Lung (tissue), 13 donors: Measurements from ENCODE around the gene MYL7. TPM values are rescaled to one million over a fixed set of nuclear protein-coding genes. Genes with fewer than 3 reads are reported as not detected.

Source experiments
- ATAC-seq: fragments of 200-7000 bp; cut with Tn5 transposase; one replicate; pipeline ENCODE4 v1.9.1; 2020; ENCODE audit warnings: moderate number of reproducible peaks; ENCODE audit not compliant: insufficient read depth, low FRiP score
- DNase-seq, 3 donors: peaks; one replicate each; pipeline ENCODE4 v3.0.0-alpha.2; 2013 to 2017
- H3K27ac ChIP-seq, 2 donors: one replicate each; pipeline ENCODE4 v1.5.1; 2013; ENCODE audit warnings: mild to moderate bottlenecking in 2 of 2, moderate library complexity in 2 of 2, control low read depth in 1 of 2, inconsistent platforms in 1 of 2, low read depth in 1 of 2, low read length in 1 of 2
- H3K27me3 ChIP-seq, 3 donors: one replicate each; pipeline ENCODE4 v1.5.1; 2013; ENCODE audit warnings: low read length in 2 of 3; ENCODE audit not compliant: control insufficient read depth in 3 of 3, insufficient read depth in 3 of 3
- H3K36me3 ChIP-seq, 4 donors: one replicate each; pipeline ENCODE4 v1.5.1; 2013; ENCODE audit warnings: low read length in 4 of 4, mild to moderate bottlenecking in 1 of 4, moderate library complexity in 1 of 4; ENCODE audit not compliant: control insufficient read depth in 4 of 4, insufficient read depth in 4 of 4
- H3K4me1 ChIP-seq, 5 donors: one replicate each; pipeline ENCODE4 v1.5.1; 2013; ENCODE audit warnings: low read length in 5 of 5, mild to moderate bottlenecking in 2 of 5, moderate library complexity in 1 of 5; ENCODE audit not compliant: control insufficient read depth in 5 of 5, insufficient read depth in 5 of 5
- H3K4me3 ChIP-seq: one replicate; pipeline ENCODE4 v1.5.1; 2013; ENCODE audit warnings: mild to moderate bottlenecking, control low read depth, moderate library complexity
- H3K9ac ChIP-seq, 2 donors: one replicate each; pipeline ENCODE4 v1.5.1; 2013; ENCODE audit warnings: low read length in 2 of 2, control low read depth in 1 of 2; ENCODE audit not compliant: insufficient read depth in 1 of 2
- H3K9me3 ChIP-seq, 4 donors: one replicate each; pipeline ENCODE4 v1.5.1; 2013; ENCODE audit warnings: low read length in 3 of 4, mild to moderate bottlenecking in 1 of 4, moderate library complexity in 1 of 4; ENCODE audit not compliant: control insufficient read depth in 4 of 4, insufficient read depth in 3 of 4
- WGBS, 2 donors: extraction: QIAGEN DNeasy Blood & Tissue Kit; methylation state at CpG; one replicate each; pipeline ENCODE4 v1.1.7; 2013; 5-methylcytosine and 5-hydroxymethylcytosine counted together
- polyA plus RNA-seq, 2 donors: library from polyadenylated mRNA; stranded (reverse); fragments of 200-250 nt; gene quantifications; one replicate each; pipeline ENCODE4 v1.2.1, GENCODE V29; 2013
- small RNA-seq: library from RNA; depleted of rRNA; stranded (forward); fragments of <200 nt; gene quantifications from one replicate; pipeline ENCODE3, GENCODE V24; 2014; ENCODE audit warnings: low replicate concordance
- total RNA-seq, 2 donors: library from RNA; depleted of rRNA in 1 of 2; stranded (reverse); fragments of >200 nt in 1 of 2; gene quantifications; one replicate each; pipeline ENCODE4 v1.2.1, GENCODE V29; 2014 to 2021
- TF ChIP-seq, protein P1 (sequence below): IDR thresholded peaks from 2 replicates; pipeline ENCODE4 v1.5.1; 2012; ENCODE audit warnings: mild to moderate bottlenecking; ENCODE audit errors: control extremely low read depth, extremely low read depth
- donor health status: control.
- donor health status: control.
- donor health status: Bipolar disorder and iron deficiency.
- donor health status: healthy.
- donor health status: DM: yes; HTN: yes; CAD: no.

Gene MYL7
- total and polyA plus RNA-seq, 4 donors: 0.08 to 13.0 TPM; not detected in 2

DNA sequence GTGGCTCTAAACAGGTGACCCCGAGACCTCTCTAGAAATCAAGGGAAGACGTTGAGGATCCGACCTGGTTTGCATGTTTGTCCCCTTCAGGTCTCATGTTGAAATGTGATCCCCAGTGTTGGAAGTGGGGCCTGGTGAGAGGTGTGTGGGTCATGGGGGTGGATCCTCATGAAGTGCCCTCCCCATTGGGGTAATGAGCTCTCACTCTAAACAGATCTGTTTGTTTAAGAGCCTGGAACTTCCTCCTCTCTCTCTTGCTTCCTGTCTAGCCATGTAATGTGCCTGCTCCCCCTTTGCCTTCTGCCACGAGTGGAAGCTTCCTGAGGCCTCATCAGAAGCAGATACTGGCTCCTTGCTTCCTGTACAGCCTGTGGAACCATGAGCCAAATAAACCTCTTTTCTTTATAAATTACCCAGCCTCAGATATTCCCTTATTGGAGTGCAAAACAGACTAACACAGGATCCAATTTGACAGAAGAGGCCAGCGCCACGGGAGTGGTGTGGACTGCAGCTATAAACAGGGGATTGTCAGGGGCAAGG is 48.0 kb downstream of the MYL7 start:
- Histone ChIP-seq H3K4me3 (no peak overlapping the region), H3K4me1 (peaks cover 0 to 20% (median 5%) of the 10 kb centered on the region in 5 donors), H3K36me3 (no peaks in the 10 kb centered on the region), H3K27ac (no peak overlapping the region), H3K9me3 (no peaks in the 10 kb centered on the region), H3K9ac (no peak overlapping the region), H3K27me3 (no peaks in the 10 kb centered on the region)
- ATAC-seq (no peak), DNase-seq (no peak)
- TF ChIP-seq, protein P1, sequence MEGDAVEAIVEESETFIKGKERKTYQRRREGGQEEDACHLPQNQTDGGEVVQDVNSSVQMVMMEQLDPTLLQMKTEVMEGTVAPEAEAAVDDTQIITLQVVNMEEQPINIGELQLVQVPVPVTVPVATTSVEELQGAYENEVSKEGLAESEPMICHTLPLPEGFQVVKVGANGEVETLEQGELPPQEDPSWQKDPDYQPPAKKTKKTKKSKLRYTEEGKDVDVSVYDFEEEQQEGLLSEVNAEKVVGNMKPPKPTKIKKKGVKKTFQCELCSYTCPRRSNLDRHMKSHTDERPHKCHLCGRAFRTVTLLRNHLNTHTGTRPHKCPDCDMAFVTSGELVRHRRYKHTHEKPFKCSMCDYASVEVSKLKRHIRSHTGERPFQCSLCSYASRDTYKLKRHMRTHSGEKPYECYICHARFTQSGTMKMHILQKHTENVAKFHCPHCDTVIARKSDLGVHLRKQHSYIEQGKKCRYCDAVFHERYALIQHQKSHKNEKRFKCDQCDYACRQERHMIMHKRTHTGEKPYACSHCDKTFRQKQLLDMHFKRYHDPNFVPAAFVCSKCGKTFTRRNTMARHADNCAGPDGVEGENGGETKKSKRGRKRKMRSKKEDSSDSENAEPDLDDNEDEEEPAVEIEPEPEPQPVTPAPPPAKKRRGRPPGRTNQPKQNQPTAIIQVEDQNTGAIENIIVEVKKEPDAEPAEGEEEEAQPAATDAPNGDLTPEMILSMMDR: no peak
- 72 to 76% methylated on average over 6 of the region's 6 CpGs for WGBS, 2 donors

Small RNAs within 50 kb of the gene (small RNA-seq; reads per million reads assigned to genes)
- not detected for gene RNA5SP230

Other genes starting within 250 kb of the MYL7 start
- 10 to 100 TPM; 23.0 to 25.5 TPM for gene URGCP, start 234.7 kb downstream of the MYL7 start, total RNA-seq
- 10 to 100 TPM; 11.8 to 16.4 TPM for gene URGCP, start 234.7 kb downstream of the MYL7 start, polyA plus RNA-seq
- 10 to 100 TPM in 1 of 2 donors, 1 to 10 TPM in 1; 8.8 to 25.6 TPM for gene UBE2D4, start 214.9 kb downstream of the MYL7 start, total RNA-seq
- 10 to 100 TPM; 11.9 to 22.4 TPM for gene UBE2D4, start 214.9 kb downstream of the MYL7 start, polyA plus RNA-seq
- under 1 TPM in 1 of 2 donors, not detected in 1; 0.09 TPM for gene SPDYE1, start 143.4 kb downstream of the MYL7 start, total RNA-seq
- gene SPDYE1, start 143.4 kb downstream of the MYL7 start, polyA plus RNA-seq: not detected
- gene DBNL, start 96.6 kb downstream of the MYL7 start, total RNA-seq: 100 to 1,000 TPM in 1 of 2 donors, 10 to 100 TPM in 1; 65.9 to 144 TPM
- 100 to 1,000 TPM in 1 of 2 donors, 10 to 100 TPM in 1; 89.3 to 209 TPM for gene DBNL, start 96.6 kb downstream of the MYL7 start, polyA plus RNA-seq
- under 1 TPM in 1 of 2 donors, not detected in 1; 0.85 TPM for gene PGAM2, start 75.8 kb downstream of the MYL7 start, total RNA-seq
- under 1 TPM; 0.63 to 0.83 TPM for gene PGAM2, start 75.8 kb downstream of the MYL7 start, polyA plus RNA-seq
- 10 to 100 TPM; 27.9 to 35.8 TPM for gene POLM, start 58.8 kb downstream of the MYL7 start, total RNA-seq
- gene POLM, start 58.8 kb downstream of the MYL7 start, polyA plus RNA-seq: 10 to 100 TPM; 17.9 to 19.1 TPM
- 100 to 1,000 TPM in 1 of 2 donors, 10 to 100 TPM in 1; 43.4 to 124 TPM for gene AEBP1, start 37.0 kb downstream of the MYL7 start, total RNA-seq
- gene AEBP1, start 37.0 kb downstream of the MYL7 start, polyA plus RNA-seq: 10 to 100 TPM; 68.3 to 69.0 TPM
- 10 to 100 TPM; 48.8 to 90.7 TPM for gene POLD2, start 17.8 kb downstream of the MYL7 start, total RNA-seq
- 10 to 100 TPM; 61.9 to 80.7 TPM for gene POLD2, start 17.8 kb downstream of the MYL7 start, polyA plus RNA-seq
- gene GCK, start 48.1 kb upstream of the MYL7 start, total RNA-seq: 1 to 10 TPM in 1 of 2 donors, under 1 TPM in 1; 0.40 to 1.1 TPM
- gene GCK, start 48.1 kb upstream of the MYL7 start, polyA plus RNA-seq: under 1 TPM; 0.25 to 0.45 TPM
- gene YKT6, start 59.6 kb upstream of the MYL7 start, total RNA-seq: 10 to 100 TPM; 28.4 to 74.0 TPM
- gene YKT6, start 59.6 kb upstream of the MYL7 start, polyA plus RNA-seq: 10 to 100 TPM; 37.9 to 82.1 TPM
- gene CAMK2B, start 184.3 kb upstream of the MYL7 start, total RNA-seq: under 1 TPM; 0.40 to 0.80 TPM
- gene CAMK2B, start 184.3 kb upstream of the MYL7 start, polyA plus RNA-seq: under 1 TPM; 0.12 to 0.25 TPM